PC-9 (cell line): ENCODE data around the gene RASA1.

Experiments used
- CTCF ChIP-seq: fragments of 200-600 bp; sonication (generic); conservative IDR thresholded peaks from 2 replicates; pipeline ENCODE4 v1.6.1; 2017; ENCODE audit warnings: mixed run types, antibody characterized with exemption, mild to moderate bottlenecking, moderate library complexity
- EZH2 ChIP-seq: fragments of 200-600 bp; sonication (generic); IDR thresholded peaks from 2 replicates; pipeline ENCODE4 v1.8.0; 2017; ENCODE audit warnings: antibody characterized with exemption, low read depth

GRCh38 chr5:87432460-87432859 lies 164.8 kb downstream of the RASA1 start:
- TF ChIP-seq CTCF (no peak), EZH2 (no peak)
